ENCODE results near the gene NPRL2.
A peak's percentile ranks its signal among the peaks of the same experiment; 100 is the strongest.

Gene NPRL2

GRCh38 chr3:50327129-50327528, 23.4 kb downstream of the NPRL2 start:
- no peaks in the 10 kb centered on the region for H4K20me1 ChIP-seq (ENCODE audit: insufficient read depth, low read length)
- no peaks in the 10 kb centered on the region for H3K9me3 ChIP-seq (ENCODE audit: low read length)
- peak overlapping the region; percentile 91 for H3K4me3 ChIP-seq (ENCODE audit: low read depth, low read length, poor library complexity, severe bottlenecking)
- no peak overlapping the region for H2AFZ ChIP-seq (ENCODE audit: low read length)
- TF ChIP-seq EZH2 (IDR thresholded peaks at IDR 0.05; ENCODE audit: borderline replicate concordance, low read length) (no peak), CTCF (IDR thresholded peaks at IDR 0.05; ENCODE audit: low read length) (no peak)
- peaks cover 7% of the 10 kb centered on the region; the same call in 1 of the 2 replicates for H3K79me2 ChIP-seq (ENCODE audit: insufficient read depth, low read length)
- peak overlapping the region; percentile 99 for H3K9ac ChIP-seq (ENCODE audit: low read length)
- H3K4me1 ChIP-seq (ENCODE audit: insufficient read depth, low read length, severe bottlenecking), result peaks cover 29% of the 10 kb centered on the region
- H3K27ac ChIP-seq (ENCODE audit: low read depth, low read length, poor library complexity, severe bottlenecking), result no peak overlapping the region
- peaks cover 40% of the 10 kb centered on the region for H3K36me3 ChIP-seq (ENCODE audit: insufficient read depth, low read length)
- peak overlapping the region; percentile 68 for H3K4me2 ChIP-seq (ENCODE audit: low read length)
- H3F3A ChIP-seq (ENCODE audit: insufficient read depth, low read length), result no peaks in the 10 kb centered on the region
- H3K27me3 ChIP-seq (ENCODE audit: insufficient read depth, low read length), result no peaks in the 10 kb centered on the region
- no peaks in the 10 kb centered on the region for H3K9me2 ChIP-seq (ENCODE audit: low read depth, low read length)

- H3K27me3 ChIP-seq (ENCODE audit: insufficient read depth, low read length), result no peaks in the 10 kb centered on the region
- peaks cover 32% of the 10 kb centered on the region for H3K4me1 ChIP-seq (ENCODE audit: insufficient read depth, low read length, severe bottlenecking)
- no peaks in the 10 kb centered on the region for H3F3A ChIP-seq (ENCODE audit: insufficient read depth, low read length)
- no peak overlapping the region for H2AFZ ChIP-seq (ENCODE audit: low read length)
- no peak for TF ChIP-seq CTCF (IDR thresholded peaks at IDR 0.05; ENCODE audit: low read length)
- TF ChIP-seq EZH2 (IDR thresholded peaks at IDR 0.05; ENCODE audit: borderline replicate concordance, low read length), result no peak
- no peaks in the 10 kb centered on the region for H4K20me1 ChIP-seq (ENCODE audit: insufficient read depth, low read length)
- H3K27ac ChIP-seq (ENCODE audit: low read depth, low read length, poor library complexity, severe bottlenecking), result no peak overlapping the region
- H3K9me2 ChIP-seq (ENCODE audit: low read depth, low read length), result no peaks in the 10 kb centered on the region
- H3K79me2 ChIP-seq (ENCODE audit: insufficient read depth, low read length), result peaks cover 7% of the 10 kb centered on the region; the same call in 1 of the 2 replicates
- no peak overlapping the region for H3K4me3 ChIP-seq (ENCODE audit: low read depth, low read length, poor library complexity, severe bottlenecking)
- no peak overlapping the region for H3K9ac ChIP-seq (ENCODE audit: low read length)
- H3K36me3 ChIP-seq (ENCODE audit: insufficient read depth, low read length), result peaks cover 31% of the 10 kb centered on the region
- H3K9me3 ChIP-seq (ENCODE audit: low read length), result no peaks in the 10 kb centered on the region
- no peak overlapping the region for H3K4me2 ChIP-seq (ENCODE audit: low read length)
Observed at GRCh38 chr3:50326182-50326541, 24.4 kb downstream of the NPRL2 start.

- Histone ChIP-seq H4K20me1 (ENCODE audit: insufficient read depth, low read length) (no peaks in the 10 kb centered on the region), H3K79me2 (ENCODE audit: insufficient read depth, low read length) (peaks cover 7% of the 10 kb centered on the region; the same call in 1 of the 2 replicates), H3F3A (ENCODE audit: insufficient read depth, low read length) (no peaks in the 10 kb centered on the region), H3K36me3 (ENCODE audit: insufficient read depth, low read length) (peaks cover 25% of the 10 kb centered on the region), H3K9me2 (ENCODE audit: low read depth, low read length) (no peaks in the 10 kb centered on the region), H3K9me3 (ENCODE audit: low read length) (no peaks in the 10 kb centered on the region), H3K4me1 (ENCODE audit: insufficient read depth, low read length, severe bottlenecking) (peaks cover 34% of the 10 kb centered on the region), H3K27me3 (ENCODE audit: insufficient read depth, low read length) (no peaks in the 10 kb centered on the region), H3K27ac (ENCODE audit: low read depth, low read length, poor library complexity, severe bottlenecking) (no peak overlapping the region), H3K4me3 (ENCODE audit: low read depth, low read length, poor library complexity, severe bottlenecking) (no peak overlapping the region), H2AFZ (ENCODE audit: low read length) (no peak overlapping the region), H3K4me2 (ENCODE audit: low read length) (no peak overlapping the region), H3K9ac (ENCODE audit: low read length) (no peak overlapping the region)
- TF ChIP-seq EZH2 (IDR thresholded peaks at IDR 0.05; ENCODE audit: borderline replicate concordance, low read length), result no peak
- no peak for TF ChIP-seq CTCF (IDR thresholded peaks at IDR 0.05; ENCODE audit: low read length)
Observed at GRCh38 chr3:50325497-50326181, 24.9 kb downstream of the NPRL2 start.

Measured in OCI-LY1 (cell line).